Parathyroid adenoma (tissue), 2 donors: ENCODE results near the gene FBXO11.

ENCODE experiments used
- H2AFZ ChIP-seq: fragments of 300-600 bp; sonication (generic); one replicate; pipeline ENCODE4 v1.7.0; 2017; ENCODE audit warnings: antibody characterized with exemption, mild to moderate bottlenecking
- H3K27ac ChIP-seq: fragments of 300-600 bp; sonication (generic); one replicate; pipeline ENCODE4 v1.7.0; 2017
- H3K27me3 ChIP-seq: fragments of 300-600 bp; sonication (generic); one replicate; pipeline ENCODE4 v1.7.0; 2017; ENCODE audit warnings: low read length; ENCODE audit not compliant: control insufficient read depth, insufficient read depth
- H3K36me3 ChIP-seq: fragments of 300-600 bp; sonication (generic); one replicate; pipeline ENCODE4 v1.7.0; 2017; ENCODE audit warnings: low read length; ENCODE audit not compliant: control insufficient read depth, insufficient read depth
- H3K4me1 ChIP-seq: fragments of 300-600 bp; sonication (generic); one replicate; pipeline ENCODE4 v1.7.0; 2017; ENCODE audit warnings: control low read depth
- H3K4me2 ChIP-seq: fragments of 300-600 bp; sonication (generic); one replicate; pipeline ENCODE4 v1.7.0; 2017; ENCODE audit warnings: low read length
- H3K4me3 ChIP-seq: fragments of 300-600 bp; sonication (generic); one replicate; pipeline ENCODE4 v1.7.0; 2017; ENCODE audit warnings: low read depth, low read length
- H3K79me2 ChIP-seq: fragments of 300-600 bp; sonication (generic); one replicate; pipeline ENCODE4 v1.7.0; 2017; ENCODE audit warnings: control low read depth
- H3K9ac ChIP-seq: fragments of 300-600 bp; sonication (generic); one replicate; pipeline ENCODE4 v1.7.0; 2017; ENCODE audit warnings: mild to moderate bottlenecking
- H3K9me3 ChIP-seq: fragments of 300-600 bp; sonication (generic); one replicate; pipeline ENCODE4 v1.7.0; 2017; ENCODE audit warnings: low read length; ENCODE audit not compliant: control insufficient read depth
- TF ChIP-seq, protein P1 (sequence below): fragments of 300-600 bp; sonication (generic); IDR thresholded peaks from one replicate; pipeline ENCODE4 v1.7.0; 2017; ENCODE audit warnings: antibody characterized with exemption, mild to moderate bottlenecking
- donor health status: primary hyperparathyroidism.

Gene FBXO11

DNA sequence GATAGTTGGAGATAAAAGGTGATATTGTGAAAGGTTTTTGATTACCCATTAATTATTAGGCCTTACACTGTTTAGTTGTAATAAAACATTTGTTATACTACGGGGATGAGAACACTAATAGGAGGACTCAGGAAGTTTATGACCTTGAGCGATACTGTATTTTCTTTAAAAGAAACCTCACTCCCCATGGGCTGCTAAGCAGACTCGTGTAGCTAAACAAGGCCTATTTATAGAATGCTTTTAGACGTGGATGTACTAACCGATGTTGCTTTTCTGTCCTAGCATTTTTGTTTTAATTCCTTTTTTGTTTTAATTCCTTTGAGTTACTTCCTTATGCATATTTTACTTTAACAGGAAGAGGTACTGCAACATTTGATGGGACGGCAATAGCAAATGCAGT, 100.4 kb downstream of the FBXO11 start:
- no peaks in the 10 kb centered on the region for H3K36me3 ChIP-seq
- H3K4me2 ChIP-seq: no peak overlapping the region
- H3K4me3 ChIP-seq: no peak overlapping the region
- H2AFZ ChIP-seq: no peak overlapping the region
- H3K4me1 ChIP-seq: no peaks in the 10 kb centered on the region
- H3K27me3 ChIP-seq: no peaks in the 10 kb centered on the region
- H3K79me2 ChIP-seq: peaks cover 2% of the 10 kb centered on the region
- H3K9ac ChIP-seq: no peak overlapping the region
- H3K9me3 ChIP-seq: no peaks in the 10 kb centered on the region
- no peak overlapping the region for H3K27ac ChIP-seq
- TF ChIP-seq, protein P1, sequence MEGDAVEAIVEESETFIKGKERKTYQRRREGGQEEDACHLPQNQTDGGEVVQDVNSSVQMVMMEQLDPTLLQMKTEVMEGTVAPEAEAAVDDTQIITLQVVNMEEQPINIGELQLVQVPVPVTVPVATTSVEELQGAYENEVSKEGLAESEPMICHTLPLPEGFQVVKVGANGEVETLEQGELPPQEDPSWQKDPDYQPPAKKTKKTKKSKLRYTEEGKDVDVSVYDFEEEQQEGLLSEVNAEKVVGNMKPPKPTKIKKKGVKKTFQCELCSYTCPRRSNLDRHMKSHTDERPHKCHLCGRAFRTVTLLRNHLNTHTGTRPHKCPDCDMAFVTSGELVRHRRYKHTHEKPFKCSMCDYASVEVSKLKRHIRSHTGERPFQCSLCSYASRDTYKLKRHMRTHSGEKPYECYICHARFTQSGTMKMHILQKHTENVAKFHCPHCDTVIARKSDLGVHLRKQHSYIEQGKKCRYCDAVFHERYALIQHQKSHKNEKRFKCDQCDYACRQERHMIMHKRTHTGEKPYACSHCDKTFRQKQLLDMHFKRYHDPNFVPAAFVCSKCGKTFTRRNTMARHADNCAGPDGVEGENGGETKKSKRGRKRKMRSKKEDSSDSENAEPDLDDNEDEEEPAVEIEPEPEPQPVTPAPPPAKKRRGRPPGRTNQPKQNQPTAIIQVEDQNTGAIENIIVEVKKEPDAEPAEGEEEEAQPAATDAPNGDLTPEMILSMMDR: no peak

GRCh38 chr2:47803770-47804169, 102.5 kb downstream of the FBXO11 start:
- no peaks in the 10 kb centered on the region for H3K4me1 ChIP-seq
- no peak overlapping the region for H3K9ac ChIP-seq
- H3K4me3 ChIP-seq: no peak overlapping the region
- H3K79me2 ChIP-seq: peaks cover 2% of the 10 kb centered on the region
- H2AFZ ChIP-seq: no peak overlapping the region
- no peak overlapping the region for H3K4me2 ChIP-seq
- H3K36me3 ChIP-seq: no peaks in the 10 kb centered on the region
- no peaks in the 10 kb centered on the region for H3K27me3 ChIP-seq
- H3K27ac ChIP-seq: no peak overlapping the region
- H3K9me3 ChIP-seq: no peaks in the 10 kb centered on the region
- TF ChIP-seq, protein P1: no peak

GRCh38 chr2:47803363-47803762, 102.9 kb downstream of the FBXO11 start:
- TF ChIP-seq, protein P1: no peak
- H3K9me3 ChIP-seq: no peaks in the 10 kb centered on the region
- H3K27me3 ChIP-seq: no peaks in the 10 kb centered on the region
- no peak overlapping the region for H3K4me3 ChIP-seq
- H3K4me2 ChIP-seq: no peak overlapping the region
- no peak overlapping the region for H3K9ac ChIP-seq
- H3K4me1 ChIP-seq: no peaks in the 10 kb centered on the region
- no peak overlapping the region for H2AFZ ChIP-seq
- H3K27ac ChIP-seq: no peak overlapping the region
- H3K36me3 ChIP-seq: no peaks in the 10 kb centered on the region
- H3K79me2 ChIP-seq: peaks cover 2% of the 10 kb centered on the region

DNA sequence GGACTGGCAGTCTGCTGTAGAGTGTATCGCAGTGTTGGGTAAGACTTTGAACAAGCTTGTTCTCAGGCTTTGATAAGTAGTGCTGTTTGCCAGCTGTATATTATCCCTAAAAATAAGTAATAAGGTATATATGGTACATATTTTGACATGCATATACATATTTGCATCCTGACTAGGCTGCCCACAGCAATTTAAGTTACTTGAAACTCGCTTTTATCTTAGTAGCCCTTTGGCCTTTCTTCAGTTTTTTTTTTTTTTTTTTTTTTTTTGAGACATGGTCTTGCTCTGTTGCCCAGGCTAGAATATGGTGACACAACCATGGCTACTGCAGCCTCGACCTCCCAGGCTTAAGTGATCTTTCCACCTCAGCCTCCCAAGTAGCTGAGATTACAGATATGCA, 105.2 kb downstream of the FBXO11 start:
- no peaks in the 10 kb centered on the region for H3K9me3 ChIP-seq
- H3K9ac ChIP-seq: no peak overlapping the region
- TF ChIP-seq, protein P1: no peak
- H3K4me1 ChIP-seq: no peaks in the 10 kb centered on the region
- peaks cover 7% of the 10 kb centered on the region for H3K79me2 ChIP-seq
- no peaks in the 10 kb centered on the region for H3K36me3 ChIP-seq
- H3K27me3 ChIP-seq: no peaks in the 10 kb centered on the region
- H3K4me2 ChIP-seq: no peak overlapping the region
- no peak overlapping the region for H2AFZ ChIP-seq
- no peak overlapping the region for H3K4me3 ChIP-seq
- no peak overlapping the region for H3K27ac ChIP-seq

DNA sequence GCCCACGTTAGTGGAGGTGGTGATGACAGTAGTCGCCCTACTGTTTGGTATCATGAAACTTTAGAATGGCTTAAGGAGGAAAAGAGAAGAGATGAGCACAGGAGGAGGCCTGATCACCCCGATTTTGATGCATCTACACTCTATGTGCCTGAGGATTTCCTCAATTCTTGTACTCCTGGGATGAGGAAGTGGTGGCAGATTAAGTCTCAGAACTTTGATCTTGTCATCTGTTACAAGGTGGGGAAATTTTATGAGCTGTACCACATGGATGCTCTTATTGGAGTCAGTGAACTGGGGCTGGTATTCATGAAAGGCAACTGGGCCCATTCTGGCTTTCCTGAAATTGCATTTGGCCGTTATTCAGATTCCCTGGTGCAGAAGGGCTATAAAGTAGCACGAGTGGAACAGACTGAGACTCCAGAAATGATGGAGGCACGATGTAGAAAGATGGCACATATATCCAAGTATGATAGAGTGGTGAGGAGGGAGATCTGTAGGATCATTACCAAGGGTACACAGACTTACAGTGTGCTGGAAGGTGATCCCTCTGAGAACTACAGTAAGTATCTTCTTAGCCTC, 107.2 kb downstream of the FBXO11 start:
- Histone ChIP-seq H2AFZ (no peak overlapping the region), H3K27me3 (no peaks in the 10 kb centered on the region), H3K4me2 (no peak overlapping the region), H3K4me3 (no peak overlapping the region), H3K4me1 (no peaks in the 10 kb centered on the region), H3K9ac (no peak overlapping the region), H3K9me3 (no peaks in the 10 kb centered on the region), H3K79me2 (peaks cover 11% of the 10 kb centered on the region), H3K27ac (no peak overlapping the region), H3K36me3 (no peaks in the 10 kb centered on the region)
- TF ChIP-seq, protein P1: no peak
